Panc1 (cell line): ENCODE measurements around the gene CRIM1. TPM values are rescaled to one million over a fixed set of nuclear protein-coding genes. Genes with fewer than 3 reads are reported as not detected.

Source experiments
- ATAC-seq: fragments of 200-7000 bp; cut with Tn5 transposase; 2 replicates; pipeline ENCODE4 v1.9.1; 2020; ENCODE audit warnings: mild to moderate bottlenecking, moderate library complexity
- BruUV-seq: library from RNA; stranded (reverse); fragments of 400-500 nt; replicated peaks from 2 replicates; lab custom pipeline; 2021; lab: Mats Ljungman, UMichigan
- CTCF ChIA-PET: fragments of 300-600 bp; sonication (Branson Sonifier 250); formaldehyde crosslinking; loops from one replicate; lab custom pipeline; 2022; ENCODE audit warnings: antibody characterized with exemption; lab: Charles Lee
- POLR2A ChIA-PET: fragments of 300-600 bp; sonication (Branson Sonifier 250); formaldehyde crosslinking; loops from one replicate; lab custom pipeline; 2022; ENCODE audit warnings: antibody characterized with exemption; lab: Charles Lee
- DNase-seq: peaks from one replicate; pipeline ENCODE4 v3.0.0-alpha.2; 2010; ENCODE audit warnings: low read depth, low spot score
- H3K27ac ChIP-seq: 2 replicates; pipeline ENCODE4 v1.5.1; 2011; ENCODE audit warnings: mild to moderate bottlenecking, low read length, inconsistent platforms
- H3K27me3 ChIP-seq: fragments of 200-500 bp; sonication (Bioruptor generic); 2 replicates; pipeline ENCODE4 v1.6.0; 2014; ENCODE audit warnings: low read length, inconsistent platforms; ENCODE audit not compliant: control insufficient read depth, insufficient read depth
- H3K36me3 ChIP-seq: fragments of 200-500 bp; sonication (Bioruptor generic); 2 replicates; pipeline ENCODE4 v1.5.1; 2014; ENCODE audit warnings: inconsistent platforms, mild to moderate bottlenecking, low read length, moderate library complexity; ENCODE audit not compliant: control insufficient read depth, insufficient read depth
- H3K4me1 ChIP-seq: 2 replicates; pipeline ENCODE4 v1.5.1; 2011; ENCODE audit warnings: inconsistent platforms, mild to moderate bottlenecking, low read length, moderate library complexity; ENCODE audit not compliant: control insufficient read depth, insufficient read depth
- H3K4me3 ChIP-seq, 2 experiments: 2 replicates each; pipeline ENCODE4 v1.5.1; 2011 to 2012; ENCODE audit warnings: low read depth in 2 of 2, low read length in 2 of 2, mild to moderate bottlenecking in 2 of 2, inconsistent platforms in 1 of 2, moderate library complexity in 1 of 2
- H3K9me3 ChIP-seq: fragments of 200-500 bp; sonication (Bioruptor generic); 2 replicates; pipeline ENCODE4 v1.5.1; 2014; ENCODE audit warnings: low read depth, mild to moderate bottlenecking, inconsistent platforms, low read length, moderate library complexity; ENCODE audit not compliant: control insufficient read depth, insufficient read depth
- POLR2AphosphoS5 ChIP-seq: IDR thresholded peaks from 2 replicates; pipeline ENCODE4 v1.6.1; 2012; ENCODE audit warnings: mild to moderate bottlenecking, low read depth, low read length, moderate library complexity
- SIN3A ChIP-seq: IDR thresholded peaks from 2 replicates; pipeline ENCODE4 v1.6.1; 2012; ENCODE audit warnings: low read depth, mild to moderate bottlenecking, low read length, moderate library complexity, borderline replicate concordance; ENCODE audit not compliant: insufficient read depth
- TCF7L2 ChIP-seq: IDR thresholded peaks from 2 replicates; pipeline ENCODE4 v1.6.1; 2011; ENCODE audit warnings: mild to moderate bottlenecking, low read depth, low read length, inconsistent platforms
- in situ Hi-C: cut with HindIII; loops from 2 replicates; pipeline ENCODE4 v1.10.0; 2016; ENCODE audit warnings: low sequenced_read_pairs, low pct_unique_long_range_greater_than_20kb
- intact Hi-C: fragments of 100-400 bp; cut with micrococcal nuclease; formaldehyde crosslinking; loops from one replicate; pipeline ENCODE4 v1.10.0; 2022; ENCODE audit not compliant: unreplicated experiment
- total RNA-seq: library from RNA; stranded (reverse); gene quantifications from one replicate; pipeline ENCODE4 v1.2.1, GENCODE V29; 2021; ENCODE audit not compliant: unreplicated experiment
- TF ChIP-seq, protein P1 (sequence below): fragments of 450-650 bp; IDR thresholded peaks from 2 replicates; pipeline ENCODE4 v1.5.1; 2017; ENCODE audit warnings: mild to moderate bottlenecking
- TF ChIP-seq, protein P2 (sequence below), 2 experiments: IDR thresholded peaks; 2 replicates each; pipeline ENCODE4 v1.6.1; 2011 to 2012; ENCODE audit warnings: low read depth in 2 of 2, control low read depth in 1 of 2, low read length in 1 of 2, mild to moderate bottlenecking in 1 of 2, moderate library complexity in 1 of 2; ENCODE audit not compliant: insufficient read depth in 1 of 2

Gene CRIM1
- total RNA-seq, 1 experiment from 2014 or later: 290 TPM

DNA sequence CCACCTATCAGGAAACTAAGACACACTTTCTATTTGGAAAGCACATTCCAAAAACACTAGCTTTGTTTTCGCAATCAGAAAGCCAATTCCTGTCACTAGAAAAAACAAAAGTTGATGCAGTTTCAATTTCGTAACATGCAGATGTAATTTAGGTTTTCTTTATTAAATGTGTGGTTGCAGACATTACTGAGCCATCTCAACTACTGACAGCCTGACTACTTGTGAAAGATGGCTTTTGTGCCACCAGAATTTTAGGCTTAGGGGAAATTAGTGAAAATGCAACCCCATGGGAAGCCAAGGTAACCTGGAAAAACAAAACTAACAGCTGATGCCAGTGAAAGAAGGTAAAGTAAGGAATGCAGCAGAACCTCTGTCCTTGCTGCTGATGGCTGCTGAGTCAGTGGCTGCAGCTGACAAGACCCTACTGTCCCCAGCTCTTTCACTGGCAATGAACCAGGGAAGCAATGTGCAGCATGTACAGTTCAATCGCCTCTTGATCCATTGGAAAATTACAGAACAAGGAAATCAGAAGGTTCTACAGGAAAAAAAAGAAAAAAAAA lies 207.5 kb downstream of the CRIM1 start:
- POLR2A ChIA-PET: no interaction called here
- CTCF ChIA-PET: interaction anchor here (1.2 kb wide), 1 partner anchor 101 kb away, joined by 3 read pairs; no protein-coding TSS in a partner anchor
- peak overlapping the region in 1 of 2 experiments; percentile 13; a peak in 2 of 4 replicates for H3K4me3 ChIP-seq
- no peaks in the 10 kb centered on the region for H3K27me3 ChIP-seq
- peaks cover 12% of the 10 kb centered on the region; the same call in 1 of the 2 replicates for H3K36me3 ChIP-seq
- DNase-seq (no peak), ATAC-seq (no peak)
- TF ChIP-seq, protein P1, sequence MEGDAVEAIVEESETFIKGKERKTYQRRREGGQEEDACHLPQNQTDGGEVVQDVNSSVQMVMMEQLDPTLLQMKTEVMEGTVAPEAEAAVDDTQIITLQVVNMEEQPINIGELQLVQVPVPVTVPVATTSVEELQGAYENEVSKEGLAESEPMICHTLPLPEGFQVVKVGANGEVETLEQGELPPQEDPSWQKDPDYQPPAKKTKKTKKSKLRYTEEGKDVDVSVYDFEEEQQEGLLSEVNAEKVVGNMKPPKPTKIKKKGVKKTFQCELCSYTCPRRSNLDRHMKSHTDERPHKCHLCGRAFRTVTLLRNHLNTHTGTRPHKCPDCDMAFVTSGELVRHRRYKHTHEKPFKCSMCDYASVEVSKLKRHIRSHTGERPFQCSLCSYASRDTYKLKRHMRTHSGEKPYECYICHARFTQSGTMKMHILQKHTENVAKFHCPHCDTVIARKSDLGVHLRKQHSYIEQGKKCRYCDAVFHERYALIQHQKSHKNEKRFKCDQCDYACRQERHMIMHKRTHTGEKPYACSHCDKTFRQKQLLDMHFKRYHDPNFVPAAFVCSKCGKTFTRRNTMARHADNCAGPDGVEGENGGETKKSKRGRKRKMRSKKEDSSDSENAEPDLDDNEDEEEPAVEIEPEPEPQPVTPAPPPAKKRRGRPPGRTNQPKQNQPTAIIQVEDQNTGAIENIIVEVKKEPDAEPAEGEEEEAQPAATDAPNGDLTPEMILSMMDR: no peak
- TF ChIP-seq, protein P2, sequence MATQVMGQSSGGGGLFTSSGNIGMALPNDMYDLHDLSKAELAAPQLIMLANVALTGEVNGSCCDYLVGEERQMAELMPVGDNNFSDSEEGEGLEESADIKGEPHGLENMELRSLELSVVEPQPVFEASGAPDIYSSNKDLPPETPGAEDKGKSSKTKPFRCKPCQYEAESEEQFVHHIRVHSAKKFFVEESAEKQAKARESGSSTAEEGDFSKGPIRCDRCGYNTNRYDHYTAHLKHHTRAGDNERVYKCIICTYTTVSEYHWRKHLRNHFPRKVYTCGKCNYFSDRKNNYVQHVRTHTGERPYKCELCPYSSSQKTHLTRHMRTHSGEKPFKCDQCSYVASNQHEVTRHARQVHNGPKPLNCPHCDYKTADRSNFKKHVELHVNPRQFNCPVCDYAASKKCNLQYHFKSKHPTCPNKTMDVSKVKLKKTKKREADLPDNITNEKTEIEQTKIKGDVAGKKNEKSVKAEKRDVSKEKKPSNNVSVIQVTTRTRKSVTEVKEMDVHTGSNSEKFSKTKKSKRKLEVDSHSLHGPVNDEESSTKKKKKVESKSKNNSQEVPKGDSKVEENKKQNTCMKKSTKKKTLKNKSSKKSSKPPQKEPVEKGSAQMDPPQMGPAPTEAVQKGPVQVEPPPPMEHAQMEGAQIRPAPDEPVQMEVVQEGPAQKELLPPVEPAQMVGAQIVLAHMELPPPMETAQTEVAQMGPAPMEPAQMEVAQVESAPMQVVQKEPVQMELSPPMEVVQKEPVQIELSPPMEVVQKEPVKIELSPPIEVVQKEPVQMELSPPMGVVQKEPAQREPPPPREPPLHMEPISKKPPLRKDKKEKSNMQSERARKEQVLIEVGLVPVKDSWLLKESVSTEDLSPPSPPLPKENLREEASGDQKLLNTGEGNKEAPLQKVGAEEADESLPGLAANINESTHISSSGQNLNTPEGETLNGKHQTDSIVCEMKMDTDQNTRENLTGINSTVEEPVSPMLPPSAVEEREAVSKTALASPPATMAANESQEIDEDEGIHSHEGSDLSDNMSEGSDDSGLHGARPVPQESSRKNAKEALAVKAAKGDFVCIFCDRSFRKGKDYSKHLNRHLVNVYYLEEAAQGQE (IDR thresholded peaks at IDR 0.05; ENCODE audit: insufficient read depth in 1 of 2, low read depth in 2 of 2, low read length in 1 of 2): no peak
- no peak for TF ChIP-seq POLR2AphosphoS5
- no peak for TF ChIP-seq SIN3A
- no peak for TF ChIP-seq TCF7L2
- BruUV-seq: no TSS peak
- no peaks in the 10 kb centered on the region for H3K9me3 ChIP-seq
- intact Hi-C loops (loop anchor here (5.0 to 10.0 kb wide), 2 partner anchors 99 to 222 kb away; no protein-coding TSS in a partner anchor), in situ Hi-C loops (no loop called here)
- peaks cover 86% of the 10 kb centered on the region for H3K4me1 ChIP-seq
- peak overlapping the region; percentile 99 for H3K27ac ChIP-seq

DNA sequence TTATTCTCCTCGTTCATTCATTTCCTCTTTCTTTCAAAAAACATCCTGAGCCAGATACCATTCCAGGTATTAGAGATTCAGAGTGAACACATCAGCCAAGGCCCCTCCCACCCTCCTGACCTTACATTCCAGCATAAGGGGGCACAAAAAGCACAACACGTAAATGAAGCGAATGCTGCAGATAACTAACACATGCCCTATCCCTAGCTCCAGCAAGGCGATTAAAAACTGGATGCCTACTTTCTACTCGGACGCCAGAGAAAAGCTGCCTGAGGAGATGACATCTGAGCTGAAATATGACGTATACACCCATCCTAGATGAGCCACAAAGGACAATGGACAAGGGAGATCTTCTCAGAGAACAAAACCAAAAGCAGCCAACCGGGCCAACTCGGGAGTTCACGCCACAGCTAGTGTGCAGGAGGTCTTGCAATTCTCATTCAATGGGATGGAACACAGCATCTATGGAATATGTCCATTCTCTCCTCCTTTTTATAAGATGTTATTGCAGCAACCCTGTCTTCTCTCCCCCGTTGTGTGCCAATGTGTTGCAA lies 208.9 kb downstream of the CRIM1 start:
- TF ChIP-seq, protein P2 (IDR thresholded peaks at IDR 0.05; ENCODE audit: insufficient read depth in 1 of 2, low read depth in 2 of 2, low read length in 1 of 2): no peak
- TF ChIP-seq, protein P1: no peak
- TF ChIP-seq SIN3A (no peak), TCF7L2 (no peak), POLR2AphosphoS5 (no peak)
- intact Hi-C loops (loop anchor here (5.0 to 10.0 kb wide), 2 partner anchors 98 to 220 kb away; no protein-coding TSS in a partner anchor), in situ Hi-C loops (no loop called here)
- POLR2A ChIA-PET: no interaction called here
- BruUV-seq: no TSS peak
- Histone ChIP-seq H3K4me1 (peaks cover 85% of the 10 kb centered on the region), H3K36me3 (0 out of 2 replicates have a peak, but pooled peaks cover 4% of the 10 kb centered on the region), H3K27me3 (no peaks in the 10 kb centered on the region), H3K9me3 (no peaks in the 10 kb centered on the region), H3K4me3 (0 out of 4 replicates have a peak overlapping the region, but pooled peaks of 1 of the 2 experiments have one; percentile 2), H3K27ac (peak overlapping the region; percentile 99)
- DNase-seq: no peak
- CTCF ChIA-PET: interaction anchor here (0.9 kb wide), 1 partner anchor 100 kb away, joined by 3 read pairs; no protein-coding TSS in a partner anchor
- no peak for ATAC-seq
